Measurements from ENCODE around the gene CDH23. TPM values are rescaled to one million over a fixed set of nuclear protein-coding genes. Genes with fewer than 3 reads are reported as not detected.

Gene CDH23
- total RNA-seq, 1 donor from 2014 or later = 0.29 TPM

- intact Hi-C loops (cut with micrococcal nuclease) = no loop called here
- DNase-seq (no peak), ATAC-seq (ENCODE audit: low read depth) (no peak)
- H3K27ac Mint-ChIP-seq = no peak overlapping the region
- H3K4me1 Mint-ChIP-seq = no peaks in the 10 kb centered on the region
- H3K27me3 Mint-ChIP-seq = no peaks in the 10 kb centered on the region
- CTCF ChIA-PET = interaction anchor here (1.1 to 1.3 kb wide), 2 partner anchors 49 to 152 kb away, joined by 4 read pairs; no protein-coding TSS in a partner anchor
- peaks cover 5% of the 10 kb centered on the region for H3K9me3 Mint-ChIP-seq
- POLR2A ChIA-PET = no interaction called here
- H3K4me3 Mint-ChIP-seq = no peak overlapping the region
- H3K36me3 Mint-ChIP-seq (ENCODE audit: low read depth) = no peaks in the 10 kb centered on the region
- no peak for TF ChIP-seq CTCF (IDR thresholded peaks at IDR 0.05)
These were observed 262.5 kb downstream of the CDH23 start for GRCh38 chr10:71659111-71659634.

DNA sequence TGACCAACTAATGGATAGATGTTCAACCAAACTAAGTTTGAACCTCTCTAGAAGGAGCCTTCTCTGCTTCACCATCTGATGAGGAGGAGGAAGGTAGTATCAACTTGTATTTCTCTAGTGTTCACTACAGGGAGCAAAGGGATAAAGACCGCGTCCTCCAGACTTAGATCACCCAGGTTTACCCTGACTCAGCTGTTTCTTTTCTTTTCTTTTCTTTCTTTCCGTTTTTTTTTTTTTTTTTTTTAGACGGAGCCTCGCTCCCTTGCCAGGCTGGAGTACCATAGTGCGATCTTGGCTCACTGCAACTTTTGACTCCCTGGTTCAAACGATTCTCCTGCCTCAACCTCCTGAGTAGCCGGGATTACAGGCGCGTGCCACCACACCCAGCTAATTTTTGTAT is 263.0 kb downstream of the CDH23 start:
- intact Hi-C loops (cut with micrococcal nuclease) = no loop called here
- ChIA-PET POLR2A (no interaction called here), CTCF (interaction anchor here (1.1 to 1.3 kb wide), 2 partner anchors 48 to 152 kb away, joined by 4 read pairs; no protein-coding TSS in a partner anchor)
- Mint-ChIP-seq H3K36me3 (ENCODE audit: low read depth) (no peaks in the 10 kb centered on the region), H3K4me1 (no peaks in the 10 kb centered on the region), H3K27ac (no peak overlapping the region), H3K4me3 (no peak overlapping the region), H3K9me3 (peaks cover 5% of the 10 kb centered on the region), H3K27me3 (no peaks in the 10 kb centered on the region)
- TF ChIP-seq CTCF (IDR thresholded peaks at IDR 0.05) = no peak
- no peak for DNase-seq
- ATAC-seq (ENCODE audit: low read depth) = no peak

GRCh38 chr10:71660313-71660712 is 263.6 kb downstream of the CDH23 start:
- Mint-ChIP-seq H3K27ac (no peak overlapping the region), H3K9me3 (peaks cover 5% of the 10 kb centered on the region), H3K27me3 (no peaks in the 10 kb centered on the region), H3K4me3 (no peak overlapping the region), H3K36me3 (ENCODE audit: low read depth) (no peaks in the 10 kb centered on the region), H3K4me1 (no peaks in the 10 kb centered on the region)
- TF ChIP-seq CTCF (IDR thresholded peaks at IDR 0.05) = no peak
- CTCF ChIA-PET = interaction anchor here (1.1 to 1.3 kb wide), 2 partner anchors 48 to 151 kb away, joined by 4 read pairs; no protein-coding TSS in a partner anchor
- intact Hi-C loops (cut with micrococcal nuclease) = no loop called here
- DNase-seq (no peak), ATAC-seq (ENCODE audit: low read depth) (no peak)
- POLR2A ChIA-PET = interaction anchor here (0.7 kb wide), 1 partner anchor 1368 kb away, joined by 3 read pairs; no protein-coding TSS in a partner anchor

DNA sequence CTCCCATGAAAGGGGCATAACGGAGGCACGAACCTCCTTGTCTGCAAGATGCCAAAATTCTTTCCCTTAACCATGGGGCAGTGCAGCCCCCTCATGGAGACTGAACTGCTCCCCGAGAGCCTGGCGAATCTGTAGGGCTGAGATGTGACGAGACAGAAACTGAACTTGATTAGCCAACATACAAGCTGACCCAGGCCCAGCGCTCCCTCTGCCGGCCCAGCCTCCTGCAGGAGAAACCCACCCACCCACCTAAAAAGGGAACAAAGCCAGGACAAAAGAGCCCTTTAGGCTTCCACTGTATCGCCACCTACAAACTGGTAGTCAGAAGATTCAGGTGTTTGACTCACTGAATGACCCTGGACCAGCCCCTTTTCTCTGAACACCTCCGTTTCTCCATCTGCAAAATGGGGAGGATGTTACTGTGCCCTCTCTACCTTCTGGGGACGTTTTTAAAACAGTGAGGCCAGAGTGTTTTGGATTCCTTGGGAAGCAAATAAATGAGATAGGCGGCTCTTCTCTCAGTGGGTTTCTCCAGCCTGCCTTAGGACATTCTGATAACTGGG is 264.4 kb downstream of the CDH23 start:
- no peak overlapping the region for H3K4me3 Mint-ChIP-seq
- DNase-seq (no peak), ATAC-seq (ENCODE audit: low read depth) (no peak)
- H3K9me3 Mint-ChIP-seq = peaks cover 5% of the 10 kb centered on the region
- no peak for TF ChIP-seq CTCF (IDR thresholded peaks at IDR 0.05)
- ChIA-PET CTCF (no interaction called here), POLR2A (no interaction called here)
- H3K27ac Mint-ChIP-seq = no peak overlapping the region
- no peaks in the 10 kb centered on the region for H3K4me1 Mint-ChIP-seq
- no peaks in the 10 kb centered on the region for H3K36me3 Mint-ChIP-seq (ENCODE audit: low read depth)
- intact Hi-C loops (cut with micrococcal nuclease) = no loop called here
- no peaks in the 10 kb centered on the region for H3K27me3 Mint-ChIP-seq

DNA sequence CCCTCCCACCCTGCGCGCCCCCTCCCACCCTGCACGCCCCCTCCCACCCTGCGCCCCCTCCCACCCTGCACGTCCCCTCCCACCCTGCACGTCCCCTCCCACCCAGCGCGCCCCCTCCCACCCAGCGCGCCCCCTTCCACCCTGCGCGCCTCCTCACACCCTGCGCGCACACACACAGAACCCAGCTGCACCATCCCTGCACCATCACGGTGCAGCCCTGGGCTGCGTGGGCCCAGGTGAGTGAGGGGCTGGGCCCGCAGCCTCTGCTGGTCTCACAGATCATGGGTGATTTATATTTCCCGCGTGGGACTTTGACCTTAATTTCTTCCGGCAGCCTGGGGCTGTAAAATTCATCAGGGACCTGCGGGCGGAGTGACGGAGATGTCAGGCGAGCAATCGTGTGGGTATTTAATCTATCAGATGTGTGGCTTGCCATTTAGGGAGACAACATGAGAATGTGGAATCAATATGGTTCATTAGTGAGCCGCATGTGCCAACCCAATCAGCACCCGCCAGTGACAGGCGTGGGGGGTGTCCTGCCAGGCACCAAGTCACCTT is 265.1 kb downstream of the CDH23 start:
- peaks cover 6% of the 10 kb centered on the region for H3K4me1 Mint-ChIP-seq
- CTCF ChIA-PET = interaction anchor here (1.2 kb wide), 1 partner anchor 13 kb away, joined by 3 read pairs; no protein-coding TSS in a partner anchor
- intact Hi-C loops (cut with micrococcal nuclease) = no loop called here

More for the DNA sequence above, 265.1 kb downstream of the CDH23 start:
- Mint-ChIP-seq H3K36me3 (ENCODE audit: low read depth) (no peaks in the 10 kb centered on the region), H3K4me3 (no peak overlapping the region), H3K27me3 (no peaks in the 10 kb centered on the region), H3K27ac (no peak overlapping the region), H3K9me3 (peaks cover 5% of the 10 kb centered on the region)
- POLR2A ChIA-PET = no interaction called here
- DNase-seq (no peak), ATAC-seq (ENCODE audit: low read depth) (no peak)
- no peak for TF ChIP-seq CTCF (IDR thresholded peaks at IDR 0.05)

Data from activated B cell treated with CpG ODN at 0.5 μM for 24 hours (primary cell).